NCI-H1105 treated with DMSO at 0.1 percent for 48 hours (cell line): ENCODE data around the gene PELI3.

Source experiments
- DNase-seq: peaks from one replicate; lab custom pipeline; 2025; lab: John Stamatoyannopoulos, UW

PELI3 gene

DNA sequence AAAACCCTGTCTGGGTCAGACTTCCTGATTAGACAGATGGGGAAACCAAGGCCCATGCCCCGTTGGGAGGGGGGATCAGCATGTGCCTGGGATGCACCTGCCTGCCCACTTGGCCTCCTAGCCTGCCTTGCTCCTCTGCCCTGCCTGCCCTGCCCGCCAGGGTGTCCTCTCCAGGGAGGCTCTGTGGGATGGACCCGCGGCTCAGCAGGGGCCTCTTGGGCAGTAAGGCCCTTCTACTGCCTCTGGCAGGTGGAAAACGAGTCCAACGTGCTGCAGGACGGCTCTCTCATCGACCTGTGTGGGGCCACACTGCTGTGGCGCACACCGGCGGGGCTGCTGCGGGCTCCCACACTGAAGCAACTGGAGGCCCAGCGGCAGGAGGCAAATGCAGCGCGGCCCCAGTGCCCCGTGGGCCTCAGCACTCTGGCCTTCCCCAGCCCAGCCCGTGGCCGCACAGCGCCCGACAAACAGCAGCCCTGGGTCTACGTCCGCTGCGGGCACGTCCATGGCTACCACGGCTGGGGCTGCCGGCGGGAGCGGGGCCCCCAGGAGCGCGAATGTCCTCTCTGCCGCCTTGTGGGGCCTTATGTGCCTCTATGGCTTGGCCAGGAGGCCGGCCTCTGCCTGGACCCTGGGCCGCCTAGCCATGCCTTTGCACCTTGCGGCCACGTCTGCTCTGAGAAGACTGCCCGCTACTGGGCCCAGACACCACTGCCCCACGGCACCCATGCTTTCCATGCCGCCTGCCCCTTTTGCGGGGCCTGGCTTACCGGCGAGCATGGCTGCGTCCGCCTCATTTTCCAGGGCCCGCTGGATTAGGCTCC is 8.9 kb downstream of the PELI3 start:
- DNase-seq, result no peak

DNA sequence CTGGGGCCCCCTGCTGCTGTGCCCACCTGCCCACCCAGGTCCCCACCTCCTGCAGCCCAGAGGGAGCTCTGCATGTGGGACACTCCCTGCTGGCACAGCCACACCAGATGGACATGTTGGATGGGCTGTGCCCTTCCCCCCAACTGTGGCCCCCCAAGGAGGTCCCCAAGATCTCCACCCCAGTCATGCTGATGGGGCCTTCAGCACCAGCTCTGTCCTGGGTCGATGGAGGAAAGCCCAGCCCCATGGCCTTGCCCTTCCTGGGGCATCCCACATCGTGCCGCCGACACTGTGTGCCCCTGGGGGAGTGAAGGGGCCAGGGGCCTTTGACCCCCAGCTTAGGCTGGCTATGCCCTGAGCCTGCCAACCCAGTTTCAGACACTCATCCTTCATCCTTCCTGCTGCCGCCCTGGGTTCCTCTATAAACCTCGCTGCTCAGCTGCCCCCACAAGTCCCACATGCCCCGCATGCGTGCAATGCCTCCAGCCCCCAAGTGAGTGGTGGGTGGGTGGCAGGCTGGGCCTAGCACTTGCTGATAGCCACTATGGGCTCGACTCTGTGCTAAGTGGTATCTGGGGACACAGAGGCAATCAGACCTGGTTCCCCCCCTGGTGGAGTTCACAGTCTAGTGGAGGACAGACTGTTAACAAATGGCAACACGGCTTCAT is 9.6 kb downstream of the PELI3 start:
- no peak for DNase-seq

GRCh38 chr11:66476841-66477251 is 10.1 kb downstream of the PELI3 start:
- DNase-seq, result no peak

- DNase-seq, result no peak
Observed at GRCh38 chr11:66477263-66478201, 10.8 kb downstream of the PELI3 start.

GRCh38 chr11:66478729-66479393 is 12.2 kb downstream of the PELI3 start:
- peak; percentile 5 for DNase-seq

GRCh38 chr11:66479394-66480116 is 12.8 kb downstream of the PELI3 start:
- DNase-seq, result peak; percentile 87

DNA sequence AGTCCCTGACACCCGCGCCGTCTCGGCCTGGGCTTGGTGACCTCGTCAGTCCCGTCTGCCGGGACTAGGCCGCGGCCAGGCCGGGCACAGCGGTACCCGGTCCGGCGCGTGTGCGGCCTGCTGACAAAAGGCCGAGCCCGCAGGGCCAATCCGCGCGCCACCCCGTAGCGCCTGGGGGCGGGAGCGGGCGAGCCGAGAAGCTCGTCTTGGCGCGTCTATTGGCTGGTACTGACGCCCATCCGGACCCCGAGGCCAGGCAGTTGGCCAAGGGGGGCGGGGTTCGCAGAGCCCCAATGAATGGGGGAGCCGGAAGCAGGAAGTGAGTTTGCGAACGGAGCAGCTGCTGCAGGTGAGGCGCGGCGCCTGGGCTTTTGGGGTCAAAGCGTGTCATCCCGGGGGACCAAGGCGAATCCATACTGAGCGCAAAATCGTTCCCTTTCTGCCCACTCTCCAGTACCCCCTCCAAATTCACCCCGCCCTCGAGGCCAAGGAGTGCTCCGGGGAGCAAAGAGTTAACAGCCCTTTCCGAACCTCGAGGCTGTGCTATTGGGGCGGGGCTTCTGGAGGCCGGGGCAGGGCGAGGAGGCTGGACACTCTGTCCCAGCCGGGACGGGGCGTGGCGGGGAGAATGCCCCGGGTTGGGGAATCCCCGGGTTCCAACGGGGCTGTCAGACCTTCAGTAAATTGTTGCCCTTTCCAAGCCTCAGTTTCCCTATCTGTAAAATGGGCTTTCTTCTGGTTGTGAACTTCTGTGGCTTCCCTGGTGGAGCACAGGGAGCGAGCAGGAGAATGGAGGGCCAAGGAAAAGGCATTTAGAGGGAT is 13.6 kb downstream of the PELI3 start, which contains the start of gene DPP3:
Gene DPP3, plus strand, starts transcription at position 318 of the 822 bp plus-strand sequence. CDS start 1,767 bp downstream, outside the sequence.
- peak; percentile 97 for DNase-seq

GRCh38 chr11:66484806-66485380 is 18.2 kb downstream of the PELI3 start:
- DNase-seq, result no peak

- no peak for DNase-seq
Observed at GRCh38 chr11:66488957-66489356, 22.3 kb downstream of the PELI3 start.

- no peak for DNase-seq
Observed at GRCh38 chr11:66489636-66490035, 22.9 kb downstream of the PELI3 start.

DNA sequence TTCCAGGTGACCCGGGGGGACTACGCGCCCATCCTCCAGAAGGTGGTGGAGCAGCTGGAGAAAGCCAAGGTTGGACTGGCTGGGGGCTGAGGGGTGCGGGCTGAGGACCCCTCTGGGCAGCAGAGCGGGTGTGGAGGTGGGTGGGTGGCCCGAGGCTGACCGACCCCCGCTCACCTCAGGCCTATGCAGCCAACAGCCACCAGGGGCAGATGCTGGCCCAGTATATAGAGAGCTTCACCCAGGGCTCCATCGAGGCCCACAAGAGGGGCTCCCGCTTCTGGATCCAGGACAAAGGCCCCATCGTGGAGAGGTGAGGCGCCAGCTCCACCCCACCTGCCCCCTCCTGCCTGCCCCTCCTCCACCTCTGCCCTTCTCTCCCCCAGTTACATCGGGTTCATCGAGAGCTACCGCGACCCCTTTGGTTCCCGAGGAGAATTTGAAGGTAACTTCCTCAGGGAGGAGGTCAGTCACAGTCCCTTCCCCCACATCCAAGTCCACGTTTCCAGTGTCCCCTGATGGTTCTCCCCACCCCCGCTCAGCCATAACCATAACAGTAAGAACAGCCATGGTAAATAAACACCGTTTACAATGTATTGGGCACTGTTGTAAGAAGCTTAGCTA is 24.7 kb downstream of the PELI3 start:
- DNase-seq, result no peak

DNA sequence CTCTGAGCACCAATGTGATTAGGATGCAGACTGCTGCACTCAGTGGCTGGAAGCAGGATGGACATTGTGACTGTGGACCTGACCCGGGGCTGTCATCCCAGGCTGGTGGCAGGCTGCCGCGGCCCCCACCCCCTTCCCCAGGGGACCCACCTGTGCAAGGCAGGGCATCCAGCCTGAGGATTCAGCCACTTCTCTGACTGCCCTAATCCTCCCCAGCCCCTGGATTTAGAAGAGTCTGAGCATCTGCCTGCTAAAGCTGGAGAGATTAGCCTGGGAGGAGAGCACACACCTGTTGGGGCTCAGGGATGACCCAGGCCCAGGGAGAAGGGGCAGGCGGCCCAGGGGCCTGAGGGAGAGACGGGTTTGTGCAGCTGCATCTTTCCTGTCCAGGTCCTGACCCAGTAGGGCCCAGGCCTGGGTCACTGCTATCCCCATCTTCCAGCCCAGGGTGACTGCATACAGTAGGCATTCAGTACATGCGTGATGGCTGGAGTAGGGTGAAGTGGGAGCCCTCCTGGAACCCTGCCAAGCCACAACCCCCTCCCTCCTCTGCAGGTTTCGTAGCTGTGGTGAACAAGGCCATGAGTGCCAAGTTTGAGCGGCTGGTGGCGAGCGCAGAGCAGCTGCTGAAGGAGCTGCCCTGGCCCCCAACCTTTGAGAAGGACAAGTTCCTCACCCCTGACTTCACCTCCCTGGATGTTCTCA is 25.6 kb downstream of the PELI3 start:
- peak; percentile 14 for DNase-seq

DNA sequence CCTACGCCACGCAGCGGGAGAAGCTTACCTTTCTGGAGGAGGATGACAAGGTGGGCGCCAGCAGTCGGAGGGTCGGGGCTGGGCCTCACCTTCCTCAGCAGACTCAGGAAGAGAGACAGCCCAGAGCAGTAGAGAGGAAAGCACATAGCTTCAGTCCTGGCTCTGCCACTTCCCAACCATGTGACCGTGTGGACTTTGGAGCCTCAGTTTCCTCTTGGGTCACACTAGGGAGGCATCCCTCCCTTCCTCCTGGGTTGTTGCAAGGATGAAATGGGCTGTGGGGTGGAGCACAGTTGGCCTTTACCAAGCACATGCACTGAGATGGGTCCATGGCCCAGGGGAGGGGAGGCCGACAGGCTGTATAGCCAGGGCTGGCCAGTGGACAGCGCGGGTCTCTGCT is 26.4 kb downstream of the PELI3 start:
- DNase-seq, result no peak

DNA sequence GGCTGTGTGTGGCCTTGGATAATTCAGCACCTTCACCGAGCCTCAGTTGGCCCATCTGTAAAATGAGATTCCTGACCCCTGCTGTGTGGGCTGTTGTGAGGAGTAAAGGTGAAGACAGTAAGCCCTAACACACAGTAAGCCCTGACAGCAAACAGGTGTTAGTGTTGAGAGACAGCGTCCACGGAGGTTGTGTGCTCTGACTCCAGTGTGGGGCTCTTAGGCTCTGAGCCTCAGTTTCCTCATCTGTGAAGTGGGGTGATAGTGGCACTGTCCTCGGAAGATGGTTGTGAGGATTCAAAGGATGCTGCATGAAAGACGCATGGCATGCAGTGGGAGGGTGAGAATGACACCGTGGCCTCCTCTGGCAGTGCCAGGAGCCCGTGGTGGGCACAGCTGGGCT is 27.8 kb downstream of the PELI3 start:
- DNase-seq, result no peak

GRCh38 chr11:66494935-66495334 is 28.2 kb downstream of the PELI3 start:
- no peak for DNase-seq

DNA sequence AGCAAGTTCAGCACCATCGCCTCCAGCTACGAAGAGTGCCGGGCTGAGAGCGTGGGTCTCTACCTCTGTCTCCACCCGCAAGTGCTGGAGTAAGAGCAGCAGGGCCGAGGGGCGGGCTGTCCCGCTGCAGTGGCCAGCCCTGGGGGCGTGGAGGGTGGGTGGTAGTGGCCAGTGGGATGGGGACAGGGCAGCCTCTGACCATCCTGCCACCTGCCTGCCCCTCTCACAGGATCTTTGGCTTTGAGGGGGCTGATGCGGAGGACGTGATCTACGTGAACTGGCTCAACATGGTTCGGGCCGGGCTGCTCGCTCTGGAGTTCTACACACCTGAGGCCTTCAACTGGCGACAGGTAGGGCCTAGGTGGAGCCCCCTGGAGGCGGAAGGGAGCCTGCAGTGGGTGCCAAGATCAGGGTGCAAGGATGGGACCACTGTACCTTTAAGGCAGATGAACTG is 28.7 kb downstream of the PELI3 start:
- DNase-seq, result no peak

DNA sequence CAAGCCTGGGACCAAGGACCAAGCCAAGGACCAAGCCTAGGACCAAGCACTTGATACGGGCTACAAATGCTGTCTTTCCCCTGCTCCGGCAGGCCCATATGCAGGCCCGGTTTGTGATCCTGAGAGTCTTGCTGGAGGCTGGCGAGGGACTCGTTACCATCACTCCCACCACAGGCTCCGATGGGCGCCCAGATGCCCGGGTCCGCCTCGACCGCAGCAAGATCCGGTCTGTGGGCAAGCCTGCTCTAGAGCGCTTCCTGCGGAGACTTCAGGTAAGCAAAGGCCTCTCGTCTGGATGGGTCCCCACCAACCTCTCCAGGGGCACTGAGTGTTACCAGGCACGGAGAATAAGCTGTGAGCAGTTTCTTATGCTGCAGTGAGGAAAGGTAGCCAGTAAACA is 30.5 kb downstream of the PELI3 start:
- no peak for DNase-seq

GRCh38 chr11:66498506-66498905 is 31.8 kb downstream of the PELI3 start:
- DNase-seq, result no peak
